HepG2 (cell line): ENCODE results near the gene RPL6. TPM values are rescaled to one million over a fixed set of nuclear protein-coding genes. Genes with fewer than 3 reads are reported as not detected.

Source experiments
- ATAC-seq: fragments of 200-7000 bp; cut with Tn5 transposase; 3 replicates; pipeline ENCODE4 v1.9.1; 2020; ENCODE audit warnings: mild to moderate bottlenecking, moderate library complexity
- BruUV-seq: library from RNA; stranded (reverse); fragments of 400-500 nt; replicated peaks from 2 replicates; lab custom pipeline; 2021; lab: Mats Ljungman, UMichigan
- CTCF ChIA-PET: fragments of 300-600 bp; formaldehyde crosslinking; extraction: SDS; loops from one replicate; lab custom pipeline; 2021; ENCODE audit warnings: low total read pairs, inconsistent platforms, low intra/inter-chr PET ratio; lab: Yijun Ruan, JAX
- POLR2A ChIA-PET: fragments of 350-600 bp; sonication (Branson Sonifier 250); formaldehyde crosslinking; loops from one replicate; lab custom pipeline; 2020; ENCODE audit warnings: antibody characterized with exemption, inconsistent platforms; lab: Yijun Ruan, JAX
- DNase-seq: peaks from one replicate; pipeline ENCODE4 v3.0.0-alpha.2; 2015; ENCODE audit warnings: low spot score
- FAIRE-seq: peaks from 3 replicates; lab custom pipeline; 2011; peaks lifted over from hg19 to GRCh38; lab: Jason Lieb, UNC
- H2AFZ ChIP-seq: one replicate; pipeline ENCODE4 v1.6.1; 2011; ENCODE audit warnings: low read length, inconsistent platforms
- H3K27ac ChIP-seq: fragments of 300-600 bp; 3 replicates; pipeline ENCODE4 v1.8.0; 2011; ENCODE audit warnings: mixed run types, mild to moderate bottlenecking, mixed read lengths, low read length, inconsistent platforms; ENCODE audit not compliant: insufficient read depth; ENCODE audit errors: extremely low read length
- H3K27me3 ChIP-seq, 2 experiments: fragments of 200-600 bp in 1 of 2; 2 replicates in 1 of 2; 3 replicates in 1 of 2; pipeline versions ENCODE4 v1.6.0 to v1.8.0; 2011; ENCODE audit warnings: low read length in 2 of 2, mild to moderate bottlenecking in 2 of 2, moderate library complexity in 2 of 2, inconsistent platforms in 1 of 2; ENCODE audit not compliant: insufficient read depth in 2 of 2, control insufficient read depth in 1 of 2
- H3K36me3 ChIP-seq, 2 experiments: fragments of 200-600 bp in 1 of 2; replicated peaks in 1 of 2; 2 replicates in 1 of 2; 3 replicates in 1 of 2; pipeline versions ENCODE4 v1.5.1 to v1.8.0; 2011; ENCODE audit warnings: low read length in 2 of 2, inconsistent platforms in 1 of 2; ENCODE audit not compliant: insufficient read depth in 2 of 2, control insufficient read depth in 1 of 2
- H3K4me1 ChIP-seq: 2 replicates; pipeline ENCODE4 v1.5.1; 2012; ENCODE audit warnings: low read length, inconsistent platforms; ENCODE audit not compliant: insufficient read depth
- H3K4me2 ChIP-seq: 2 replicates; pipeline ENCODE4 v1.6.0; 2011; ENCODE audit warnings: low read depth, low read length, inconsistent platforms
- H3K4me3 ChIP-seq, 3 experiments: fragments of 200-600 bp in 1 of 3; sonication (generic), shearing (Covaris generic) in 1 of 3; replicated peaks in 1 of 3; 2 replicates each; pipeline ENCODE4 v1.5.1; 2011 to 2016; ENCODE audit warnings: low read length in 3 of 3, inconsistent platforms in 2 of 3, low read depth in 2 of 3, mild to moderate bottlenecking in 2 of 3, control low read depth in 1 of 3, mixed read lengths in 1 of 3; ENCODE audit not compliant: insufficient read depth in 1 of 3
- H3K79me2 ChIP-seq: one replicate; pipeline ENCODE4 v1.6.1; 2011; ENCODE audit warnings: low read length, inconsistent platforms; ENCODE audit not compliant: insufficient read depth
- H3K9ac ChIP-seq: 2 replicates; pipeline ENCODE4 v1.6.0; 2011; ENCODE audit warnings: mild to moderate bottlenecking, low read depth, low read length, inconsistent platforms; ENCODE audit not compliant: insufficient read depth
- H3K9me3 ChIP-seq: 2 replicates; pipeline ENCODE4 v1.5.1; 2012; ENCODE audit warnings: mild to moderate bottlenecking, low read length
- H4K20me1 ChIP-seq: 2 replicates; pipeline ENCODE4 v1.6.0; 2011; ENCODE audit warnings: inconsistent platforms, mild to moderate bottlenecking, low read length, moderate library complexity; ENCODE audit not compliant: insufficient read depth
- AGO1 ChIP-seq: fragments of 200-400 bp; formaldehyde crosslinking; IDR thresholded peaks from 2 replicates; pipeline ENCODE4 v1.6.1; 2017; ENCODE audit warnings: mild to moderate bottlenecking, low read depth, low read length, moderate library complexity; ENCODE audit not compliant: poor library complexity, severe bottlenecking
- ATRX ChIP-seq: sonication (generic); formaldehyde crosslinking; IDR thresholded peaks from 2 replicates; pipeline ENCODE4 v1.4.0; 2020; ENCODE audit warnings: missing genetic modification reagents, borderline replicate concordance
- CENPT ChIP-seq: sonication (generic); formaldehyde crosslinking; IDR thresholded peaks from 2 replicates; pipeline ENCODE4 v1.8.0; 2022; ENCODE audit warnings: low read depth, mild to moderate bottlenecking, moderate library complexity, missing genetic modification reagents
- CHD2 ChIP-seq: IDR thresholded peaks from 2 replicates; pipeline ENCODE4 v1.6.1; 2011; ENCODE audit warnings: low read depth, low read length, improper control_type of control experiment
- KAT8 ChIP-seq: IDR thresholded peaks from 2 replicates; pipeline ENCODE4 v1.6.1; 2016; ENCODE audit warnings: missing genetic modification reagents, missing compliant biosample characterization
- NFE2 ChIP-seq: sonication (generic); formaldehyde crosslinking; IDR thresholded peaks from 2 replicates; pipeline ENCODE4 v1.4.0; 2020; ENCODE audit warnings: missing genetic modification reagents
- POLR2AphosphoS5 ChIP-seq: IDR thresholded peaks from 2 replicates; pipeline ENCODE4 v1.6.1; 2012; ENCODE audit warnings: low read depth, low read length
- SIN3B ChIP-seq: fragments of 150-350 bp; IDR thresholded peaks from 2 replicates; pipeline ENCODE4 v1.6.1; 2014; ENCODE audit warnings: low read length
- SMARCC2 ChIP-seq: fragments of 450-650 bp; IDR thresholded peaks from 2 replicates; pipeline ENCODE4 v1.6.1; 2017; ENCODE audit warnings: antibody characterized with exemption, mild to moderate bottlenecking
- TCF12 ChIP-seq, 2 experiments: fragments of 450-650 bp in 1 of 2; sonication (generic) in 1 of 2; formaldehyde crosslinking in 1 of 2; IDR thresholded peaks; 2 replicates each; pipeline versions ENCODE4 v1.6.1 to v1.8.0; 2017 to 2022; ENCODE audit warnings: antibody characterized with exemption in 1 of 2, mild to moderate bottlenecking in 1 of 2, missing genetic modification reagents in 1 of 2, moderate library complexity in 1 of 2
- YY1 ChIP-seq: IDR thresholded peaks from 2 replicates; pipeline ENCODE4 v1.6.1; 2011; ENCODE audit warnings: low read length, low read depth, moderate library complexity, mild to moderate bottlenecking; ENCODE audit not compliant: insufficient read depth, insufficient replicate concordance
- ZNF121 ChIP-seq: sonication (generic); formaldehyde crosslinking; IDR thresholded peaks from 2 replicates; pipeline ENCODE4 v1.5.0; 2020; ENCODE audit warnings: mild to moderate bottlenecking, missing genetic modification reagents
- ZNF263 ChIP-seq: sonication (generic); formaldehyde crosslinking; IDR thresholded peaks from 2 replicates; pipeline ENCODE4 v1.4.0; 2020; ENCODE audit warnings: missing genetic modification reagents
- ZNF629 ChIP-seq: sonication (generic); formaldehyde crosslinking; conservative IDR thresholded peaks from 2 replicates; pipeline ENCODE4 v1.5.0; 2020; ENCODE audit warnings: missing genetic modification reagents
- ZSCAN29 ChIP-seq: sonication (generic); formaldehyde crosslinking; conservative IDR thresholded peaks from 2 replicates; pipeline ENCODE4 v1.4.0; 2020; ENCODE audit warnings: mild to moderate bottlenecking, missing genetic modification reagents
- WGBS: methylation state at CpG from one replicate; pipeline ENCODE4 v1.1.6; 2017; ENCODE audit warnings: low lambda C conversion rate; 5-methylcytosine and 5-hydroxymethylcytosine counted together
- in situ Hi-C: cut with HindIII; loops from 2 replicates; pipeline ENCODE4 v1.10.0; 2017; ENCODE audit warnings: low pct_unique_long_range_greater_than_20kb; ENCODE audit not compliant: extremely low pct_ligation_motif_present
- intact Hi-C: fragments of 100-400 bp; cut with micrococcal nuclease; formaldehyde crosslinking; loops from one replicate; pipeline ENCODE4 v1.10.0; 2022; ENCODE audit not compliant: unreplicated experiment
- polyA plus RNA-seq, 8 experiments: library from polyadenylated mRNA; depleted of rRNA in 3 of 8; stranded (reverse) in 7 of 8; unstranded in 1 of 8; fragments of >200 nt; fragmentation: Illumina TruSeq in 4 of 8; extraction: Trizol in 4 of 8; gene quantifications; 2 replicates each; pipeline versions ENCODE4 v1.2.1 to v1.2.3, GENCODE V29; 2011 to 2016; ENCODE audit warnings: low read depth in 4 of 8, missing spikeins in 1 of 8, mixed read lengths in 1 of 8; ENCODE audit not compliant: insufficient read depth in 1 of 8
- total RNA-seq, 5 experiments: library from RNA; depleted of rRNA; stranded (reverse); fragments of >200 nt; fragmentation: Illumina TruSeq; extraction: Trizol; gene quantifications; 2 replicates each; pipeline ENCODE4 v1.2.3, GENCODE V29; 2016; ENCODE audit warnings: low read depth in 1 of 5
- TF ChIP-seq, protein P1 (sequence below): sonication (generic); formaldehyde crosslinking; IDR thresholded peaks from 2 replicates; pipeline ENCODE4 v1.5.1; 2020; ENCODE audit warnings: mild to moderate bottlenecking, moderate library complexity, missing genetic modification reagents
- TF ChIP-seq, protein P2 (sequence below): sonication (generic); formaldehyde crosslinking; conservative IDR thresholded peaks from 2 replicates; pipeline ENCODE4 v1.8.0; 2022; ENCODE audit warnings: mild to moderate bottlenecking, moderate library complexity, missing genetic modification reagents

The RPL6 gene
- total and polyA plus RNA-seq, 2 of the 13 experiments (the other 11 are each of a cell fraction or from before 2014, with no cell fraction given) = 1,551 to 1,719 TPM

DNA sequence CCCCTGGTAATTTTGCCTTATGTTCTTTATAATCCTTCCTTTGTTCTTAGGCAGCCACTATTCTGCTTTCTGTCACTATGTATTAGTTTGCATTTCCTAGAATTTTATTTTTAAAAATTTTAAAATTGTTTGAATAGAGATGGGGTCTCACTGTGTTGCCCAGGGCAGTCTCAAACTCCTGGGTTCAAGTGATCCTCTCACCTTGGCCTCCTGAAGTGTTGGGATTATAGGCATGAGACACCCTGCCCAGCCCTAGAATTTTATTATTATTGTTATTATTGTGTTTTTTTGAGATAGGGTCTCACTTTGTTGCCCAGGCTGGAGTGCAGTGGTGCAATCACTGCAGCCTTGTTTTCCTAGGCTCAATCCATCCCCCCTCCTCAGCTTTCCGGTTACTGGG is 12.0 kb upstream of the RPL6 start:
- WGBS = 95% methylated on average over 1 of the region's 1 CpG
- ChIA-PET POLR2A (no interaction called here), CTCF (no interaction called here)
- Histone ChIP-seq H3K4me2 (no peak overlapping the region; the same call in 1 of the 2 replicates), H3K9me3 (no peaks in the 10 kb centered on the region), H3K9ac (no peak overlapping the region), H3K36me3 (no peaks in the 10 kb centered on the region; a peak in 1 of 5 replicates), H3K79me2 (peaks cover 60% of the 10 kb centered on the region), H2AFZ (no peak overlapping the region), H4K20me1 (peaks cover 5% of the 10 kb centered on the region; the same call in 1 of the 2 replicates), H3K4me3 (no peak overlapping the region), H3K27me3 (no peaks in the 10 kb centered on the region; a peak in 1 of 5 replicates), H3K4me1 (peaks cover 56% of the 10 kb centered on the region), H3K27ac (no peak overlapping the region)
- no peak for TF ChIP-seq SMARCC2
- peak; percentile 55; the same call in 1 of the 2 replicates for TF ChIP-seq ZNF121 (CRISPR knock-in tag)
- no peak for TF ChIP-seq TCF12 (IDR thresholded peaks at IDR 0.05)
- no peak for TF ChIP-seq TCF12 (CRISPR knock-in tag; IDR thresholded peaks at IDR 0.05)
- TF ChIP-seq, protein P1, sequence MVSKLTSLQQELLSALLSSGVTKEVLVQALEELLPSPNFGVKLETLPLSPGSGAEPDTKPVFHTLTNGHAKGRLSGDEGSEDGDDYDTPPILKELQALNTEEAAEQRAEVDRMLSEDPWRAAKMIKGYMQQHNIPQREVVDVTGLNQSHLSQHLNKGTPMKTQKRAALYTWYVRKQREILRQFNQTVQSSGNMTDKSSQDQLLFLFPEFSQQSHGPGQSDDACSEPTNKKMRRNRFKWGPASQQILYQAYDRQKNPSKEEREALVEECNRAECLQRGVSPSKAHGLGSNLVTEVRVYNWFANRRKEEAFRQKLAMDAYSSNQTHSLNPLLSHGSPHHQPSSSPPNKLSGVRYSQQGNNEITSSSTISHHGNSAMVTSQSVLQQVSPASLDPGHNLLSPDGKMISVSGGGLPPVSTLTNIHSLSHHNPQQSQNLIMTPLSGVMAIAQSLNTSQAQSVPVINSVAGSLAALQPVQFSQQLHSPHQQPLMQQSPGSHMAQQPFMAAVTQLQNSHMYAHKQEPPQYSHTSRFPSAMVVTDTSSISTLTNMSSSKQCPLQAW (CRISPR knock-in tag) = no peak
- DNase-seq (no peak), ATAC-seq (no peak), FAIRE-seq (no peak)
- intact Hi-C loops (no loop called here), in situ Hi-C loops (no loop called here)
- no TSS peak for BruUV-seq

DNA sequence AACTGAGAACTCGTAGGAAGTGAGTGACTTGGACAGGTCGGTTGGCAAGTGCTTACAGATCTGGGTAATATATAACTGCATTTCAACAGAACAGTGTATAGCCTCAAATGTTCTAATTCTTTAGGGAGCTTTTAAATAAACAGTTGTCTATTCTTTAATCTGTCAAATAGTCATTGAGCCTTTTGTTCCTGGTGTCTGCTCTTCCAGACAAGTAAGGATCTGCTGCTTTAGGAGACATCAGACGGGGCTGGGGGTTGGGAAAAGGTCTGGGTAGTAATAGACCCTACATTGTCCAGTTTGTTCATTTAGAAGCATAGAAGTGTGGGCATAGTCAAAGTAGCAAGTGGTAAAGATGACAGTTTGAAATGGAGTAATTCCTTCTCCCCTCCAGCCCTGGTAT is 11.3 kb upstream of the RPL6 start:
- POLR2A ChIA-PET = no interaction called here
- in situ Hi-C loops = no loop called here
- Histone ChIP-seq H4K20me1 (peaks cover 5% of the 10 kb centered on the region; the same call in 1 of the 2 replicates), H2AFZ (no peak overlapping the region), H3K36me3 (no peaks in the 10 kb centered on the region; a peak in 1 of 5 replicates), H3K27ac (no peak overlapping the region), H3K9me3 (no peaks in the 10 kb centered on the region), H3K4me1 (peaks cover 54% of the 10 kb centered on the region), H3K4me2 (peak overlapping the region; percentile 84), H3K4me3 (no peak overlapping the region; a peak in 1 of 6 replicates), H3K27me3 (no peaks in the 10 kb centered on the region; a peak in 1 of 5 replicates), H3K9ac (no peak overlapping the region), H3K79me2 (peaks cover 56% of the 10 kb centered on the region)
- FAIRE-seq (no peak), DNase-seq (no peak), ATAC-seq (no peak)
- BruUV-seq = no TSS peak
- CTCF ChIA-PET = no interaction called here
- intact Hi-C loops = no loop called here
- 60% methylated on average over 3 of the region's 3 CpGs for WGBS
- no peak for TF ChIP-seq YY1
- TF ChIP-seq POLR2AphosphoS5 = no peak
- TF ChIP-seq SIN3B = no peak
- no peak for TF ChIP-seq AGO1
- TF ChIP-seq KAT8 = no peak
- TF ChIP-seq ZNF263 = no peak
- no peak for TF ChIP-seq ATRX (CRISPR knock-in tag)
- no peak for TF ChIP-seq NFE2 (CRISPR knock-in tag)
- TF ChIP-seq CENPT (CRISPR knock-in tag) = no peak
- no peak for TF ChIP-seq ZNF629 (CRISPR knock-in tag)
- no peak for TF ChIP-seq CHD2
- no peak for TF ChIP-seq ZSCAN29 (CRISPR knock-in tag)
- TF ChIP-seq, protein P2, sequence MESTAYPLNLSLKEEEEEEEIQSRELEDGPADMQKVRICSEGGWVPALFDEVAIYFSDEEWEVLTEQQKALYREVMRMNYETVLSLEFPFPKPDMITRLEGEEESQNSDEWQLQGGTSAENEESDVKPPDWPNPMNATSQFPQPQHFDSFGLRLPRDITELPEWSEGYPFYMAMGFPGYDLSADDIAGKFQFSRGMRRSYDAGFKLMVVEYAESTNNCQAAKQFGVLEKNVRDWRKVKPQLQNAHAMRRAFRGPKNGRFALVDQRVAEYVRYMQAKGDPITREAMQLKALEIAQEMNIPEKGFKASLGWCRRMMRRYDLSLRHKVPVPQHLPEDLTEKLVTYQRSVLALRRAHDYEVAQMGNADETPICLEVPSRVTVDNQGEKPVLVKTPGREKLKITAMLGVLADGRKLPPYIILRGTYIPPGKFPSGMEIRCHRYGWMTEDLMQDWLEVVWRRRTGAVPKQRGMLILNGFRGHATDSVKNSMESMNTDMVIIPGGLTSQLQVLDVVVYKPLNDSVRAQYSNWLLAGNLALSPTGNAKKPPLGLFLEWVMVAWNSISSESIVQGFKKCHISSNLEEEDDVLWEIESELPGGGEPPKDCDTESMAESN = no peak
